ENCODE data around the gene FHIT. TPM values are rescaled to one million over a fixed set of nuclear protein-coding genes. Genes with fewer than 3 reads are reported as not detected.

The FHIT gene
- total RNA-seq, 1 experiment from 2014 or later = 3.6 TPM

- peaks cover 4% of the 10 kb centered on the region; the same call in 1 of the 2 replicates for H3K9me3 ChIP-seq (ENCODE audit: low read length)
- CTCF ChIA-PET = no interaction called here
- H3K27ac ChIP-seq (ENCODE audit: low read length) = no peak overlapping the region
- no peaks in the 10 kb centered on the region for H3K79me2 ChIP-seq (ENCODE audit: low read length)
- no peak overlapping the region for H3K4me3 ChIP-seq (ENCODE audit: low read length)
- DNase-seq = no peak
- no peaks in the 10 kb centered on the region for H3K36me3 ChIP-seq (ENCODE audit: low read depth, low read length)
- ATAC-seq = no peak
- POLR2A ChIA-PET (ENCODE audit: unreplicated experiment) = no interaction called here
- no TSS peak for BruUV-seq (replicated peaks)
- no peaks in the 10 kb centered on the region for H3K9me2 ChIP-seq (replicated peaks; ENCODE audit: low read length)
- H4K20me1 ChIP-seq (ENCODE audit: low read length) = no peaks in the 10 kb centered on the region
- H3K9ac ChIP-seq (ENCODE audit: low read length) = no peak overlapping the region
- no peak overlapping the region for H2AFZ ChIP-seq (ENCODE audit: low read length)
- no peak for TF ChIP-seq EZH2 (IDR thresholded peaks at IDR 0.05; ENCODE audit: low read length, unreplicated experiment)
- TF ChIP-seq, protein P1, sequence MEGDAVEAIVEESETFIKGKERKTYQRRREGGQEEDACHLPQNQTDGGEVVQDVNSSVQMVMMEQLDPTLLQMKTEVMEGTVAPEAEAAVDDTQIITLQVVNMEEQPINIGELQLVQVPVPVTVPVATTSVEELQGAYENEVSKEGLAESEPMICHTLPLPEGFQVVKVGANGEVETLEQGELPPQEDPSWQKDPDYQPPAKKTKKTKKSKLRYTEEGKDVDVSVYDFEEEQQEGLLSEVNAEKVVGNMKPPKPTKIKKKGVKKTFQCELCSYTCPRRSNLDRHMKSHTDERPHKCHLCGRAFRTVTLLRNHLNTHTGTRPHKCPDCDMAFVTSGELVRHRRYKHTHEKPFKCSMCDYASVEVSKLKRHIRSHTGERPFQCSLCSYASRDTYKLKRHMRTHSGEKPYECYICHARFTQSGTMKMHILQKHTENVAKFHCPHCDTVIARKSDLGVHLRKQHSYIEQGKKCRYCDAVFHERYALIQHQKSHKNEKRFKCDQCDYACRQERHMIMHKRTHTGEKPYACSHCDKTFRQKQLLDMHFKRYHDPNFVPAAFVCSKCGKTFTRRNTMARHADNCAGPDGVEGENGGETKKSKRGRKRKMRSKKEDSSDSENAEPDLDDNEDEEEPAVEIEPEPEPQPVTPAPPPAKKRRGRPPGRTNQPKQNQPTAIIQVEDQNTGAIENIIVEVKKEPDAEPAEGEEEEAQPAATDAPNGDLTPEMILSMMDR (conservative IDR thresholded peaks at IDR 0.05; ENCODE audit: low read depth, low read length) = no peak
- TF ChIP-seq EZH2phosphoT487 (IDR thresholded peaks at IDR 0.05; ENCODE audit: borderline replicate concordance, low read length) = no peak
- no peaks in the 10 kb centered on the region for H3K4me1 ChIP-seq (ENCODE audit: insufficient read depth, low read length)
- intact Hi-C loops (cut with micrococcal nuclease) = no loop called here
- no peak overlapping the region for H3K4me2 ChIP-seq (ENCODE audit: low read length)
- H3F3A ChIP-seq (ENCODE audit: low read length, unreplicated experiment) = no peaks in the 10 kb centered on the region
- 0 out of 2 replicates have a peak, but pooled peaks cover 3% of the 10 kb centered on the region for H3K27me3 ChIP-seq (ENCODE audit: low read length)
These were observed 1185.9 kb downstream of the FHIT start for GRCh38 chr3:60065227-60065868.

GRCh38 chr3:60064210-60065178 lies 1186.8 kb downstream of the FHIT start:
- ChIA-PET CTCF (no interaction called here), POLR2A (ENCODE audit: unreplicated experiment) (no interaction called here)
- H3F3A ChIP-seq (ENCODE audit: low read length, unreplicated experiment) = no peaks in the 10 kb centered on the region
- no peaks in the 10 kb centered on the region for H3K9me2 ChIP-seq (replicated peaks; ENCODE audit: low read length)
- intact Hi-C loops (cut with micrococcal nuclease) = no loop called here
- H3K27me3 ChIP-seq (ENCODE audit: low read length) = 0 out of 2 replicates have a peak, but pooled peaks cover 3% of the 10 kb centered on the region
- H3K4me1 ChIP-seq (ENCODE audit: insufficient read depth, low read length) = no peaks in the 10 kb centered on the region
- no peaks in the 10 kb centered on the region for H4K20me1 ChIP-seq (ENCODE audit: low read length)
- TF ChIP-seq EZH2phosphoT487 (IDR thresholded peaks at IDR 0.05; ENCODE audit: borderline replicate concordance, low read length) (no peak), EZH2 (IDR thresholded peaks at IDR 0.05; ENCODE audit: low read length, unreplicated experiment) (no peak)
- TF ChIP-seq, protein P1 (conservative IDR thresholded peaks at IDR 0.05; ENCODE audit: low read depth, low read length) = no peak
- no peak overlapping the region for H3K4me3 ChIP-seq (ENCODE audit: low read length)
- H3K4me2 ChIP-seq (ENCODE audit: low read length) = no peak overlapping the region
- H3K9me3 ChIP-seq (ENCODE audit: low read length) = peaks cover 4% of the 10 kb centered on the region; the same call in 1 of the 2 replicates
- no peaks in the 10 kb centered on the region for H3K79me2 ChIP-seq (ENCODE audit: low read length)
- no peak overlapping the region for H2AFZ ChIP-seq (ENCODE audit: low read length)
- no peak overlapping the region for H3K9ac ChIP-seq (ENCODE audit: low read length)
- no peak for ATAC-seq
- DNase-seq = peak; percentile 22
- BruUV-seq (replicated peaks) = no TSS peak
- H3K27ac ChIP-seq (ENCODE audit: low read length) = no peak overlapping the region
- no peaks in the 10 kb centered on the region for H3K36me3 ChIP-seq (ENCODE audit: low read depth, low read length)

Data from PC-3 (cell line).